DND-41 (cell line): ENCODE results near the gene CLTA.

ENCODE experiments used
- CTCF ChIP-seq: IDR thresholded peaks from 2 replicates; pipeline ENCODE4 v1.5.1; 2012; ENCODE audit warnings: borderline replicate concordance, low read length, moderate library complexity, mild to moderate bottlenecking; ENCODE audit not compliant: poor library complexity, severe bottlenecking; ENCODE audit errors: extremely low read depth
- EZH2 ChIP-seq: IDR thresholded peaks from 3 replicates; pipeline ENCODE4 v1.6.1; 2012; ENCODE audit warnings: borderline replicate concordance, low read depth, mild to moderate bottlenecking, moderate library complexity, low read length, inconsistent platforms; ENCODE audit not compliant: severe bottlenecking

GRCh38 chr9:36218011-36218410 lies 27.3 kb downstream of the CLTA start:
- TF ChIP-seq EZH2: no peak
- TF ChIP-seq CTCF: no peak
